ENCODE measurements around the gene PRICKLE1. TPM values are rescaled to one million over a fixed set of nuclear protein-coding genes. Genes with fewer than 3 reads are reported as not detected.

PRICKLE1 gene
- total RNA-seq, 2 donors from 2014 or later = 7.5 to 12.4 TPM

GRCh38 chr12:42447371-42447786 is 142.2 kb downstream of the PRICKLE1 start:
- Histone ChIP-seq H3K36me3 (no peaks in the 10 kb centered on the region), H3K4me3 (no peak overlapping the region), H3K27me3 (replicated peaks; ENCODE audit: insufficient read depth) (no peaks in the 10 kb centered on the region), H3K9me3 (no peaks in the 10 kb centered on the region), H3K4me1 (replicated peaks) (no peaks in the 10 kb centered on the region), H3K27ac (no peak overlapping the region)
- DNase-seq (ENCODE audit: low spot score) = no peak
- intact Hi-C loops (cut with DNase I) = no loop called here
- WGBS = 76% methylated on average over 3 of the region's 3 CpGs
- TF ChIP-seq POLR2AphosphoS5 (IDR thresholded peaks at IDR 0.05) (no peak), CTCF (IDR thresholded peaks at IDR 0.05) (no peak), POLR2A (IDR thresholded peaks at IDR 0.05) (no peak)

GRCh38 chr12:42446761-42447160 is 142.8 kb downstream of the PRICKLE1 start:
- TF ChIP-seq CTCF (IDR thresholded peaks at IDR 0.05) = no peak
- TF ChIP-seq POLR2A (IDR thresholded peaks at IDR 0.05) = no peak
- no peak for TF ChIP-seq POLR2AphosphoS5 (IDR thresholded peaks at IDR 0.05)
- 29% methylated on average over 6 of the region's 6 CpGs for WGBS
- H3K36me3 ChIP-seq = no peaks in the 10 kb centered on the region
- H3K4me1 ChIP-seq (replicated peaks) = no peaks in the 10 kb centered on the region
- H3K9me3 ChIP-seq = no peaks in the 10 kb centered on the region
- intact Hi-C loops (cut with DNase I) = no loop called here
- DNase-seq (ENCODE audit: low spot score) = no peak
- H3K4me3 ChIP-seq = no peak overlapping the region
- no peaks in the 10 kb centered on the region for H3K27me3 ChIP-seq (replicated peaks; ENCODE audit: insufficient read depth)
- H3K27ac ChIP-seq = no peak overlapping the region

GRCh38 chr12:42445891-42446290 is 143.7 kb downstream of the PRICKLE1 start:
- TF ChIP-seq POLR2AphosphoS5 (IDR thresholded peaks at IDR 0.05) (no peak), POLR2A (IDR thresholded peaks at IDR 0.05) (no peak), CTCF (IDR thresholded peaks at IDR 0.05) (no peak)
- 96% methylated on average over 16 of the region's 16 CpGs for WGBS
- H3K27me3 ChIP-seq (replicated peaks; ENCODE audit: insufficient read depth) = no peaks in the 10 kb centered on the region
- DNase-seq (ENCODE audit: low spot score) = no peak
- no peaks in the 10 kb centered on the region for H3K4me1 ChIP-seq (replicated peaks)
- no peak overlapping the region for H3K4me3 ChIP-seq
- no peaks in the 10 kb centered on the region for H3K36me3 ChIP-seq
- no peaks in the 10 kb centered on the region for H3K9me3 ChIP-seq
- H3K27ac ChIP-seq = no peak overlapping the region
- intact Hi-C loops (cut with DNase I) = no loop called here

- no peak for DNase-seq (ENCODE audit: low spot score)
- Histone ChIP-seq H3K4me1 (replicated peaks) (no peaks in the 10 kb centered on the region), H3K4me3 (no peak overlapping the region), H3K36me3 (no peaks in the 10 kb centered on the region), H3K9me3 (no peaks in the 10 kb centered on the region), H3K27ac (no peak overlapping the region), H3K27me3 (replicated peaks; ENCODE audit: insufficient read depth) (no peaks in the 10 kb centered on the region)
- TF ChIP-seq CTCF (IDR thresholded peaks at IDR 0.05) (no peak), POLR2AphosphoS5 (IDR thresholded peaks at IDR 0.05) (no peak), POLR2A (IDR thresholded peaks at IDR 0.05) (no peak)
- 93% methylated on average over 7 of the region's 7 CpGs for WGBS
- intact Hi-C loops (cut with DNase I) = no loop called here
Measured at GRCh38 chr12:42444192-42444943, 145.2 kb downstream of the PRICKLE1 start.

GRCh38 chr12:42442888-42443287 is 146.7 kb downstream of the PRICKLE1 start:
- H3K4me1 ChIP-seq (replicated peaks) = no peaks in the 10 kb centered on the region
- DNase-seq (ENCODE audit: low spot score) = no peak
- H3K36me3 ChIP-seq = no peaks in the 10 kb centered on the region
- TF ChIP-seq POLR2AphosphoS5 (IDR thresholded peaks at IDR 0.05) = no peak
- TF ChIP-seq POLR2A (IDR thresholded peaks at IDR 0.05) = no peak
- TF ChIP-seq CTCF (IDR thresholded peaks at IDR 0.05) = no peak
- no peaks in the 10 kb centered on the region for H3K27me3 ChIP-seq (replicated peaks; ENCODE audit: insufficient read depth)
- no peak overlapping the region for H3K27ac ChIP-seq
- intact Hi-C loops (cut with DNase I) = no loop called here
- 94% methylated on average over 8 of the region's 8 CpGs for WGBS
- H3K4me3 ChIP-seq = no peak overlapping the region
- no peaks in the 10 kb centered on the region for H3K9me3 ChIP-seq
